ENCODE results near the gene RTP3.

Gene RTP3
- 0.05 to 0.26 reads per million in 2 donors for total RNA-seq

- no peak for DNase-seq
Measured at GRCh38 chr3:46497556-46498265, at the start of gene RTP3. TSS of gene RTP3 (plus strand) at chr3:46497976. CDS start at chr3:46498063, 87 bp downstream.

DNA sequence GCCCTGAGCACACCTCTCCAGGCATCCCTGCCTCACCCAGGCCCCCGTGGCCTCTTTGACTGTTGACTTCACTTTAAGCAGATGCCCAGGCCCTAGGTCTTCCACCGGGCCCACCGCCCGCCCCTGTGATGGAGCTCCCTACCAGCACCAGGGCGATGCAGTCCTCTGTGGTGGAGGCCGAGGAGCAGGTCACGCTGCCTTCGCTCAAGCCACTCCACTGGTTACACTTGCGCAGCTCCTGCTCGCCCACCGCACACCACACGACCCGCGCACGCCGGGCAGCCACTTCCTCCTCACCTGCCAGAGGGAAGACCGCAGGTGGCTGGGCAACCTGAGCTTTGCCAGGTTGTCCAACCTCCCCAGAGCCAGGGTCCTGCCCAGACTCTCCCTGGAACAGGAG lies 49.1 kb upstream of the RTP3 start:
- DNase-seq: no peak

DNA sequence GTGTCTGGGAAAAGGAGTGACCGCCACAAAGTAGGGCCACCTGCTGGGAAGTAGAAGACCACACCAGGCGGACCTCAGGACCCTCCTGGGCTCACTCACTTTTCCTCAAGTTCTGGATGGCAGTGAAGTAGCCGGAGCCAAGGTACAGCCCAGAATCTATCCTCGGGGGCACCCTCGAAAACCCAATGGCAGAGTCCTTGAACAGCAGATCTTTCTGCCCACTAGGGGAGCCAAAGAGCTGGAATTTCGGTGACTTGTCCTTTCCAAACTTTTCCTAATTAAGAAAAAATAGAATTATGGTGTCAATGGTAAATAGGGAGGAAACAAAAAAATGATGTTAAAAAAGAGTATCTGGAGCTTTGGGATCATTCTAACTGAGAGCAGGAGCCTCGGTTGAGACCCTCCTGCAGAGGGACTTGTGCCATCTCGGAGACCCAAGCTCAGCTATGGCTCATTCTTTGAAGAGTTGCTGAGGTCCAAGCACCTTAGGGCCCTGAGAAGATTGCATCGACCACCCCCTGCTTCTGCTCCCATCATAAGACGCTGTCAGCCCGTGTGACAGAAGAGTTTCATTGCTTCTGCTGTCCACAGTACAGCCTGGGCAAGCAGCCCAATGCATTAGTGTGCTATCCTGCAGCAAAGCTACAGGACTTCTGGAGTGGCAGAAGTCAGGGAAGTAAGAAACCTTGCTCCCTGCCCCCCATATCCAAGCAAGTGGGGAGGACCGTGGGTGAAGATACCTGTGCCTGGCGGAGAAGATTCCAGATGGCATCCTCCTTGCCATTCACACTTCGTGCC lies 47.8 kb upstream of the RTP3 start:
- no peak for DNase-seq

DNA sequence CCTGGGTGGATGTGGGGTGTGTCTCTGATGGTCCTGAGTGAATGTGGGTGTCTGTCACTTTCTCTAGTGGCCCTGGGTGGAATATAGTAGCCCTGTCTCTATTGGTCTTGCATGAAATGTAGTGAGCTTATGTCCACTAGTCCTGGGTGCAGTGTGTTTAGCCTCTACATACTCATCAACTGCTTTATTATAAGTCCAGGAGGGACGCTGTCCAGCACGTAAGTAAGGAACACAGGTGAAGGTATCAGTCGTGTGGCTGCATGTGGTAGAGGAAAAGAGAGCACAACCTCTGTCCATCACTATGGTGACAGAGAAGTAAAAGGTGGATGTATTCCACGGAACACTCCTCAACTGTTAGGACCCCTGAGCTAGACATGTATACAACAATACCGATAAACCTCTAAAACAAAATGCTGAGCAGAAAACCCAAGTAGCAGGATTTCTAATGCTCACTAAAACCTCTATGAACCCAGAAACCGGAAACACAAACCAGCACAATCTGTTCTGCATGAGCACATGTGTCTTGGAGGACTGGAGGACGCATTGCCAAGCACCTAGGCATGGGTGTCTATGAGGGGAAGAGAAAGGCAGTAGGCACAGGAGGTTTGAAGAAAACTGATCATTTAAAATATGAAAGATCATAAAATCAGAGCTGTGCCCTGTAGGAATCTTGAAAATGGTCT lies 44.1 kb upstream of the RTP3 start:
- no peak for DNase-seq

DNA sequence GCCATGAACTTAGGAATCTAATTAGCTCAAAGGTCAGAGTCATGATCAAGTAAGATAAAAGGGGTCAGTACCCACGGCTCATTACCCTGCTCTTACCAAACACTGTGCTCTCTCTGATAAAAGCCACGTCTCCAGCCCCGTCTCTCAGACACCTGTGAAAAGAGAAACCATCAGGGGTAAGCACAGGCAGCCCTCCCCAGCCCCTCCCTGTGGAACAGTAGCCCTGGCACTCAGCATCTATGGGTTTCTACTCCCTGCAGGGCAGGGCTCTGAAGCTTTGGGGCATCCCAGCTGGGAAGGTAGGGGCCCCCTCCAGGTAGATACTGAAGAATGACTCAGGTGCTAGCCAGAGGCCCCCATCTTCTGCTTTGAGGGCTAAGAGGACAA lies 43.6 kb upstream of the RTP3 start:
- DNase-seq: no peak

DNA sequence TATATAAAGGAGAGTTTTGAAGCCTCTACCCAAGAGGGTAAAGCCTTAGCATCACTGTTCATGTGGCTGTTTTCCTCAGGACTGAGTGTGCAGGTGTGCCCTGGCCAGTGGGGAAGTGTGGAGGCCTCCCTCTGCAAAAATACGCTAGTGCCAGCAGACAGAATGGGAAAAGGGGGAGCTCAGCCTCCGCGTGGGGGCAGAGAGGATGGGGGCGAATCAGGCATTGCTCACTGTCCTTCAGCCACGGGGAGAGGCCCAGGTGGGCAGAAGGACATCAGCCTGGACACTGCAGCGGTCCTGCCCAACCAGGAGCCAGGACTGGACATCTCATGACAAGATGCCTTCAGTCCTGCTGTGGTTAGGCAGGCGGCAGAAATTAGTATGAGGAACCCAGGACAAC lies 43.2 kb upstream of the RTP3 start:
- no peak for DNase-seq

DNA sequence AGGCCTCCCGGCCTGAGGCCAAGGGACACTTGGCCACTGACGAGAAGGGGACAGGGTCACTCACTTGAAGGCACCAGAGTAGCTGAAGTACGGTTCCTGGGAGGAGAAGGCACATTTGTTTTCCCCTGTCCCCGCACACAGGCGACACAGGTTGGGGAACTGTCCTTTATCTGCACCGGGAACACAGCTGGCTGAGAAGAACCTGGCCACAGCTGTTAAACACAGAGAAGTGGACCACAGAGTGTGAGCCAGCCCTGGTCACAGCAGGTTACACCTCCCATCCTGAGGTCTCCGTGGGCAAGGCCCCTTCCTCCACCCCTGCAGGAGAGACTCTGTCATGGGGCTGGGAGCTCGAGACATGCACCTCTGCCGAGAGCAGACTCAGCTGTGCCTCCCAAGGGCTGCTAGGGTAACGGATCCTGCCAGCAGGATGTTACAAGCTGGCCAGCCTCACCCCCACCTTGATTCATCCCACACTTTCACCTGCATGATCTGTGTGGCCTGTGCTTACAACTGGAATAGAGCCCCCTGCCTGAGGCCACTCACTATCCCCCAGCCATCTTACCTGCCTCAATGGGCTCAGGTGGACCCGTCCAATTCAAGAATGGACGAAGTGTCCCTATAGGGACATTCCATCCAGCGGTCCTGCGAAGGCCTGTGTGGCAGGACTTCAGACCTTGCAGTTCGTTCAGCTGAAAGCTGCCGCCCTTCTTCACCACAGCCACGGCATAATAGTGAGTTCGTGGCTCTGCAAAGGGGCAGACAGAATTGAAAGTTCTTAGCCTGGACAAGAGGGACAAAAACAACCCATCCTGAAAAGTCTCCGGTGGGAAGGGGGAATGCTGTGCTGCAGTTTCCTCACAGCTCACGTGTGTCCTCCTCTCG lies 42.3 kb upstream of the RTP3 start:
- DNase-seq: no peak

GRCh38 chr3:46456118-46456517 lies 41.7 kb upstream of the RTP3 start:
- no peak for DNase-seq

DNA sequence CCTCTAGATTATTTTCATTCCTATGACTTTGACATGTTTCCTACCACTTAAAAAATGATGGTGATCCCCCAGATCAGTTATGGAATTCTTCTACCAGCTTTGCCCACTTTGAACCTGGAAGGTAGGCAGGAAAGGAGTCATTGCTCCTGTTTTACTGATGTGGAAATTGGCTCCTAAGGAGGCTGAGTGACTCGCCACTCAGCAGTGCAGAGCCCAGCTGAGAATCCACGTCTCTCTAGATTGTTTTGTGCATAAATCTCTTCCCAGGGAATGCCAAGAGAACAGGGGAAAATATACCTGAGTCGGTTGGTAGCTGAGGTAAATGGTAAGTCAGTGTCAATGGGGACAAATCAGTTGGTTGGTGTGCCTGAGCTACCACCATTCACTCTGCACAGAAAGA lies 37.7 kb upstream of the RTP3 start:
- no peak for DNase-seq

GRCh38 chr3:46462111-46462510 lies 35.7 kb upstream of the RTP3 start:
- DNase-seq: no peak

DNA sequence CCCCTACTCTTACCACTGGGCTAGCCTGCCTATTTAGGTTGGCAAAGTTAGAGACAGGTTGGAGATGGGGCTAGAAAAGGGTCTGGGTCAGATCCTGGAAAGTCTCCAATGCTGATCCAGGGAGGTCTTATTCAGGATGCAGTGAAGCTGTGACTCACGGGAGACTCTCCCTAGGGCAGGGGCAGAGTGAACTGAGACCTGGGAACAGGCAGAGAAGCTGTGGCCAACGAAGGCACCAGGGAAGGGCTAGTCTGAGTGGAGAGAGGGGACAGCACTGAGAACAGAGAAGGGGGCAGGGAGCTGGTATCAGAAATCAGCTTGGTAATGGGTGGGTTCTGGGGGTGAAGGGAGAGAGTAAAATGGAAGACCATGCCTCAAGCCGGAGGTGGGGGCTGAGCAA lies 35.3 kb upstream of the RTP3 start:
- DNase-seq: no peak

DNA sequence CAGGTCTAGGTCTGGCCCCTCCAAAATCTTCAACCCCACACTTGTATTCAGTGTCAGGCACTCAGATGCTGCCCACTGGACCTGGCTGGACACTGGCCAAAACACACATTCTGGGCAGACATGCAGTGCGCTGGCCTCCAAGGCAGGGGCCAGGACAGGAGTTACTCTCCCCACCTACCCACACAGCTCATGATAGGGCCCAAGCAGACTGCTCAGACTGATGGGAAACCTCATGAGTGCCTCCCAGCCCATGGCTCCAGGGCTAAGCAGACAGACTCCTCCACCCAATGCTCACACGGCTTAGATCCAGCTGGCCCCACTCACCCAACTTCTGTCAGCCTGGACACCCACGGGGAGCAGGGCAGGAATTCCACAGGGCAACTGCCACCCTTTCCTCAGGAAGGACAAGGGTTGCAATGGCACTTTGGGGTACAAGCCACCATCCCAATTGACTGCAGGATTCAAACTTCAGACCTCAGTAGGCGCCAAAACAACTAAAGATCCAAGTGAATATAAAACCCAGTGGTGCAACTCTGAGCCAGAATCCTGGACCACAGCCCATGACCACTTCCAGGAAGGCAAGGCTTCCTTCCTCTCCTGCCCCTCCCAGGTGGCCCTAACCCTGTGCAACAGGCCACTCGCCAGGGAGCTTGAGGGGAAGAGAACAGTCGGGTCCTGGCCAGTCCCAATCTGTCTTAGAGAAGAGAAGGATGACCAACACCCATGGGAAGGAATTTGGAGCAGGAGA lies 34.5 kb upstream of the RTP3 start:
- DNase-seq: no peak

GRCh38 chr3:46463868-46464241 lies 33.9 kb upstream of the RTP3 start:
- no peak for DNase-seq

DNA sequence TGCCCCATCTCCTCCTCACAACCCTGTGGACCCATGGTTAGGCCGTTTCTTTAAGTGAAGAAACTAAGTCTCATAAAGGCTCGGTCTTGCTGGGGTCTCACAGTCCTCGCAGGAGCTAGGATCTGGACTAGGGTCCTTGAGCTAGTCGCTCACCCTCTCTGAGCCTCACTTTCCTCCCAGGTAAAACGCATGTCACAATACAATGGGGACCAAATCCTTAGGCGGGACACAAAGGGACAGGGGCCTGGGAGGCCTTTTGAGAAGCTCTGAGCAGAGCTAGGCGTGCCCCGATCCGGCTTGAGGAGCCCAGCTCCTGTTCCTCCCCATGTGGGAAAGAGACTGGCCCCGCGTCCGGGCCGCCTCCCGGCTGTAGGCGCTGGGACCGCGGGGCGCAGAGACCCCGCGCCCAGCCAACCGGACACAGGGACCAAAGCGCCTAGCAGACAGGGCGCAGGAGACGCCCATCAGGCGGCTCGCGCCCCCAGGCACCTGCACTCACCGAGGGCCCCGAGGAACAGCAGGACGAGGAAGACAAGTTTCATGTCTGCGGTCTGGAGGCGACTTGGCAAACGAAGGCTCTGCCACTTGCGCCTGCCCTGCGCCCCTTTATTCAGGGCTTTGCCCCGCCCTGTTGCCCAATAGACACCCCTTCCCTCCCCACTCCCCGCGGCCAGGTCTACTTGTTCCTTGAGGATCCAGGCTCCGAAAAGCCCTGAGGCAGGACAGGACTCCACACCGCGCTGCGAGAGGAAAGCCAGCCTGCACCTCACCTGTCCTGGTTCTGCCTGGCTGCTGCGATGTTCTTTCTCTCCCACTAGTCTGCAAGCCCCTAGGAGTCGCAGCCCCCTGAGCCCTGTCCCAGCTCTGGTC lies 33.2 kb upstream of the RTP3 start, which contains the start of gene LTF:
Gene LTF, minus strand, starts transcription at position 580 of the 870 bp plus-strand sequence. Its CDS starts 38 bp downstream, at position 542.
- no peak for DNase-seq

DNA sequence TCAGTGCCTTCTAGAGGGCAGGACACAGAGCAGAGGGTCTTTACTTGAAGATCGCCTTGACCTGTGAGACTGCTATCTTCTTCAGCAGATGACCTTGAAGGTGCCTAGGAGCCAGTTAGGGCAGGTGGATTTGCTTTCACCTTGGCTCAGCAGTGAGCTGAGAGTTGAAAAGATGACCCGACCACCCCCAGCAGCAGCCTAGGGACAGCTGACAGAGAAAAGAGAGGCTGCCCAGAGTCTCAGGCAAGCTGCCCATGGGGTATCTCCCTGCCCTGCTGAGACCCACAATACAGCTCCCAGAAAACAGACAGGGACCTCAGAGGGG lies 32.6 kb upstream of the RTP3 start:
- no peak for DNase-seq

DNA sequence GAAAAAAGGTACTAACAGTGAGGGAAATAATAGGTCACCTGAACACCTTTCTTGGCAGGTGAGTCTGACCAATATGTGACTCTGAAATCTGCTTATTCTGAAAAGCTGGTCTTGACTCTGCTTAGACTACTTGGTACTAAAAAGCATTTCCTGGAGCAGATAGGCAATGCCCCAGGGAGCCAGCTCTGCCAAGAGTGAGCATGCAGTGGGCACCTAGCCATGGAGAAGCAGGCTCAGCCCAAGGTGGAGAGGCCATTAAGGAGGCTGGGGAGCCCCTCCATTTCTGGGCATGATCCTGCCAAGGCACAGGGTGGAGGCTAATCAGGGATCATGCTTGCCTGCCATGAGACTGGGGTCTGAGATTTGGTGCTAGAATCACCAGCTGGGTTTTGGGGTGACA lies 31.5 kb upstream of the RTP3 start:
- DNase-seq: no peak

DNA sequence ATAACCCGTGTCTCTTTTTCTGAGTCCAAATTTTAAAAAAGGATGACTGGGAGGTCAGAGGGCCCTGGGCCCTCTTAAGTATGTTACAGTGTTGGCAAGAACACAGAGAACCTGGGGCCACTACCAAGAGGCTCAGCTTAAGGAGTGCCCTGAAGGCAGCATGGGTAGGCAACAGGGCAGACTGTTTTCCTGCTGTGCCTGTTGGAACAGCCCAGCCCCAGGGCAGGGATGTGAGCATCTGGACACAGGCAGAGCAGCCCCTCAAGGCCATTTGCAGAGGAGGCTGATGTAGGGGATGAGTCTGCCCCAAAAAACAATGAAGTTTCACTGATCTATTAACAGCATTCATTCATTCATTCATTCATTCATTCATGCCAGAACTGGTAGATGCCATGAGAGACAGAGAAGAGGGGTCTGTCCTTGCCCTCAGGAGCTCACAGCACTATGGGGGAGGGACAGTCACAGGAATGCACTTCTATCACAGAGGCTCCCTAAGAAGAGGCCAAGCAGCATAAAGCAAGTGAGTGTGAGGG lies 30.8 kb upstream of the RTP3 start:
- no peak for DNase-seq

DNA sequence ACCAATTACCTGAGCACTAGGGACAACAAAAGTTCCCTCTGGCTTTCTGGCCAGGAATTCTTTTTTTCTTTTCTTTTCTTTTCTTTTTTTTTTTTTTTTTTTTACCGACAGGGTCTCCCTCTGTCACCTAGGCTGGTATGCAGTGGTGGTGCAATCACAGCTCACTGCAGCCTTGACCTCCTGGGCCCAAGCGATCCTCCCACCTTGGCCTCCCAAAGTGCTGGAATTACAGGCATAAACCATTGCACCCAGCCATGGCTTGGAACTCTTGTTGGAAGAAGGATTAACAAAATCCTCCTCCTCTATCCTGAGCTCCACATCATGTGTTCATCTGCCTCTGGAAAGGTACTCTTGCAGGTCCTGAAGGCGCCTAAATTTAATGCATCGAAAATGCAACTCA lies 30.2 kb upstream of the RTP3 start:
- DNase-seq: no peak

- DNase-seq: no peak
Measured at GRCh38 chr3:46468753-46469600, 28.8 kb upstream of the RTP3 start.

Measured in activated gamma-delta T cell (primary cell).